Breast epithelium (tissue), 3 donors: ENCODE measurements around the gene DMRTC1.
"Not testable (repeated sequence)": the region's sequence is repeated elsewhere in the genome, so short reads cannot be mapped to it uniquely, and the experiment has no call there.

Experiments used
- CTCF ChIP-seq, 3 donors: fragments of 450-650 bp; IDR thresholded peaks; one replicate each; pipeline ENCODE4 v1.5.1; 2016 to 2017; ENCODE audit warnings: antibody characterized with exemption in 3 of 3, mild to moderate bottlenecking in 3 of 3, moderate library complexity in 3 of 3
- POLR2A ChIP-seq: fragments of 450-650 bp; IDR thresholded peaks from one replicate; pipeline ENCODE4 v1.6.1; 2016; ENCODE audit warnings: antibody characterized with exemption, mild to moderate bottlenecking, moderate library complexity
- POLR2AphosphoS5 ChIP-seq, 3 donors: sonication (generic); formaldehyde crosslinking; IDR thresholded peaks; one replicate each; pipeline ENCODE4 v1.6.1; 2017; ENCODE audit warnings: antibody characterized with exemption in 3 of 3

DNA sequence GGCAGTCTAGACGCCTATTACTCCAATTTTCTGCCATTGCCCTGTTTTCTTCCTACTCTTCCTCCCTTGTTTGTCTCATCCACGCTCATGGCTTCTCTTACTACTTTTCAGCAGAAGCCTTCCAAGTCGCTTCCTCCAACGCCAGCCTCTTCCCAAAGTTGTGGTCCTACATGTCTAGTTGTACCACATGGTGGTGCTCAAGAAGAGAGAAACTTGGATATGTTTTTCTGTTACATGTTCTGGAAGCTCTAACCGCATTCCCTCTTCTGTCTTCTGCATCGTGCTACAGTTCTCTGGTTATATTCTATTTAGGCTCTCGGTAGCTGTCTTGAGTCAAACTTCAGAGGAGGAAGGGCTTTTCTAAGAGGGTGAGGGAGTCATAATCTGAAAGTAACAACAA is 31.2 kb upstream of the DMRTC1 start:
- TF ChIP-seq CTCF (IDR thresholded peaks at IDR 0.05); POLR2AphosphoS5 (IDR thresholded peaks at IDR 0.05); POLR2A: not testable (repeated sequence)
